Activated T-cell treated with anti-CD3 and anti-CD28 coated beads for 48 hours (primary cell): ENCODE results near the gene MYL6B.
"Not testable (repeated sequence)": the region's sequence is repeated elsewhere in the genome, so short reads cannot be mapped to it uniquely, and the experiment has no call there.

Experiments
- DNase-seq: peaks from one replicate; pipeline ENCODE4 v3.0.0-alpha.2; 2020; ENCODE audit warnings: low read depth

Gene MYL6B

GRCh38 chr12:56172839-56173238 is 20.5 kb downstream of the MYL6B start:
- DNase-seq = no peak

- no peak for DNase-seq
These were observed 26.0 kb downstream of the MYL6B start for GRCh38 chr12:56178347-56178746.

GRCh38 chr12:56186957-56187356 is 34.6 kb downstream of the MYL6B start:
- DNase-seq = no peak

GRCh38 chr12:56188131-56188777 is 35.9 kb downstream of the MYL6B start:
- no peak for DNase-seq

GRCh38 chr12:56188778-56189098 is 36.4 kb downstream of the MYL6B start:
- DNase-seq = no peak

GRCh38 chr12:56189099-56189917 is 36.9 kb downstream of the MYL6B start, which contains the start of gene SMARCC2:
Gene SMARCC2, minus strand, starts transcription at chr12:56189483. Its CDS starts 22 bp downstream, at chr12:56189461.
- peak; percentile 85 for DNase-seq

GRCh38 chr12:56189918-56190694 is 37.7 kb downstream of the MYL6B start:
- peak; percentile 90 for DNase-seq

GRCh38 chr12:56190695-56191155 is 38.3 kb downstream of the MYL6B start:
- no peak for DNase-seq

- no peak for DNase-seq
These were observed 40.2 kb downstream of the MYL6B start for GRCh38 chr12:56192582-56192981.

GRCh38 chr12:56193025-56193578 is 40.7 kb downstream of the MYL6B start:
- DNase-seq = peak; percentile 47

GRCh38 chr12:56196818-56197550 is 44.6 kb downstream of the MYL6B start:
- not testable (repeated sequence) for DNase-seq

- DNase-seq = no peak
These were observed 45.7 kb downstream of the MYL6B start for GRCh38 chr12:56197921-56198635.

- DNase-seq = no peak
These were observed 46.4 kb downstream of the MYL6B start for GRCh38 chr12:56198836-56199235.

GRCh38 chr12:56202366-56202765 is 50.0 kb downstream of the MYL6B start:
- no peak for DNase-seq

- no peak for DNase-seq
These were observed 50.5 kb downstream of the MYL6B start for GRCh38 chr12:56202838-56203237.

- DNase-seq = no peak
These were observed 51.9 kb downstream of the MYL6B start for GRCh38 chr12:56204275-56204674.

- no peak for DNase-seq
These were observed 53.1 kb downstream of the MYL6B start for GRCh38 chr12:56205445-56205844.

- peak; percentile 25 for DNase-seq
These were observed 54.2 kb downstream of the MYL6B start for GRCh38 chr12:56206452-56207166.
